ENCODE measurements around the gene ZSCAN9.

The ZSCAN9 gene

DNA sequence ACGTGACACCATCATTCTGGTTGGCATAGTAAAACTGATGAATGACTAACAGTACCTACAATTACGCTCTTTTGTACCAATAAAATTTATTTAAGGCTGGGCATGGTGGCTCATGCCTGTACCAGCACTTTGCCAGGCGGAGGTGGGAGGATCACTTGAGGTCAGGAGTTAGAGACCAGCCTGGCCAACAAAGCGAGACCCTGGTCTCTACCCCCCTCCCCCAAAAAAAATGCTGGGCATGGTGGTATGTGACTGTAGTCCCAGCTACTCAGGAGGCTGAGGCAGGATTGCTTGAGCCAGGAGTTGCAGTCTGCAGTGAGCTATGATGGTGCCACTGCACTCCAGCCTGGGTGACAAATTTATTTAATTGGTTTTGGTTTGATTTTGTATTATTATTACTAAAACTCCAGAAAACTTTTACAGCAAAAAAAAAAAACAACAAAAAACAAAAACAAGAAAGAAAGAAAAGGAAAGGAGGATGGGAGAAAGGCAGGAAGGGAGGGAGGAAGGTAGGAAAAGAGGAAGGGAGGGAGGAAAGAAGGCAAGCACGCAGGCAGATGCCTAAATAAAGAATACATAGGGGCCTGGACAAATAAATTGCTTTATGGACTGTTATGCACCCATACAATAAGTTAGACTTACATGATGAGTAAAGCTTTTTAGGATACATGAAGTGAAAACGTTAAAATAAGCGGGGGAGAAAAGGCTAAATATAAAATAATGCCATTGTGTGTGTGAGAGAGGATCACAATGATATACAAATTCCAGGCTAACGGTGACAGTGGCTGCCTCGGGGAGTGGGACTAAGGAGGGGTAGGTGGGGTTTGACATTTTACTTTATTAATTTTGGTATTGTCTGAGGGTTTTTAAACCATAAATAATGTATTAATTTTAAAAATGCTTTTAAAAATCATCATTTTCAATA lies 682 bp upstream of the ZSCAN9 start:
- no peak for DNase-seq

DNA sequence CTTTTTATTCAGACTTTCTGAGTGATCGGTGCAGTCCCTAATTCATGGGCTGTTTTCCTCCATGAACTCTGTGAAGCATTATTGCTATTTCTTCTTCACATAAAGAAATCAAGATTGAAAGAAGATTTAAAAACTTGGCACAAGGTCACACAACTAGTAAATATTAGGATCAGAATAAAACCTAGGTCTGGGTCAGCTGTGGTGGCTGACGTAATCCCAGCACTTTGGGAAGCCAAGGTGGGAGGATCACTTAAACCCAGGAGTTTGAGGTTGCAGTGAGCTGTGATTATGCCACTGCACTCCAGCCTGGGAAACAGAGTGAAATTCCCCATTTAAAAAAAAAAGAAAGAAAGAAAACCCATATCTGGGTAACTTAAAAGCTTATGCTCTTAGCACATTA lies 1.4 kb downstream of the ZSCAN9 start:
- no peak for DNase-seq

DNA sequence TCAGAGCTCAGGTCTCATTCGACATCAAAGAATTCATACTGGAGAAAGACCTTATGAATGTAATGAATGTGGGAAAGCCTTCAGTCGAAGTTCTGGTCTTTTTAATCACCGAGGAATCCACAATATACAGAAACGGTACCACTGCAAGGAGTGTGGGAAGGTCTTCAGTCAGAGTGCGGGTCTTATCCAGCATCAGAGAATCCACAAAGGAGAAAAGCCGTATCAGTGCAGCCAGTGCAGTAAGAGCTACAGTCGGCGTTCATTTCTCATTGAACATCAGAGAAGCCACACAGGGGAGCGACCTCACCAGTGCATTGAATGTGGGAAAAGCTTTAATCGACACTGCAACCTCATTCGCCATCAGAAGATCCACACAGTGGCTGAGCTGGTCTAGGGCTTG lies 7.7 kb downstream of the ZSCAN9 start:
- DNase-seq, result no peak

DNA sequence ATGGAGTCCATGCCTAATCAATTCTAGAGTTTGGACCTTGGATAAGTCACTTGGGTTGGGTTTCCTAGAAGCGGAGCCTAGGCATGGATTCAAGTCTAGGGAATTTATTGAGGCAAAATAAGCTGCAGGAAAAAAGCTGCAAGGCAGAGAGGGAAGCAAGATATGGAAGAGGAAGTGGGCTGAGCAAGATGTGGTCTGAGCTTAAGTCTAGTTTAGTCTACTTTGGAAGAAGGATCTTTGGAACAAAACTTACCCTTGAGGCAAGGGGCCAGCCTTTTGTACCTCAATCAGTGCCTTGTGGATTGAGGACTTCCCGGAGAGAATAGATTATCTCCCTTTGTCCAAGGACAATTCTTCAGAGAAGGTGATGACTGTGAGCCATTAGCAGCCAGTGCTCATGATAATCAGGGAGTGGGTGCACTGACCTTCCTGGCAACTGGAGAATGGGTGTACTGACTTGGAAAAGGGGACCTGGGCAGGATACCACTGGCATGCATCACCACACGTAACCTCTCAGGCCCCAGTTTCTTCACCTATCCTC lies 10.9 kb downstream of the ZSCAN9 start:
- DNase-seq, result no peak

DNA sequence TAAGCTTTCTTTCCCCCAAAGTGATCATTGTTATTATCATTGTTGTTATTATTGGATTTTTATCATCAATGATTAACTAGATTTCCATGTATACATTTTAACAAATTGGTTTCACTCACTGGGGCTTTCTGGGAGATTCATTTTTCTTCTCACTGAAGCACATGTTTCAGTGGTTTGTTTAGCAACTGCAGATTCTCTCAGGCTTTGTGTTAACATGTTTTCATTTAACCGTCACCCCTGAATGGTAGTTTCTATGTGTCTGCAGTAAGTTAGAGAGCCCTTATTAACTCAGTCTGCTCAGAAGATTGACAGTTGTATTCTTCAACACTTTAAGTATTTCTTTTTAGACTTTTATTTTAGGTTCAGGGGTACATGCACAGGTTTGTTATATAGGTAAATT lies 14.6 kb downstream of the ZSCAN9 start:
- DNase-seq, result no peak

DNA sequence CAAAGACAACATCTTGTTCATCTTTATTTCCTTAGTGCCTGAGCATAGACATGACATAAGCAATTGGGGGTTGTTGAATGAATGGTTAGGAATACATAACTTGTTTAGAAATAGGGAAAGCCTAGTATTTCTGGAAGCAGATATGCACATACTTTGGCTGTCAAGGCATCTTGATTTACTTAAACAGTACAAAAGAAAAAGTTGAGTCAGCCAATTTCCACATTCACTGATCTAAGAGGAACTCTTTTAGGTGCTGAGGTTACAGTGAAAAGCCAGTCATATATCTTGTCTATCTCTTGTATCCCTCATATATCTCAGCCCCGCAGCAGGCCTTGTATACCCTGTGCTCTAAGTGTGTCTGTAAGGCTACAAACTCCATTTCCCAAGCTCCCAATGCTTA lies 15.4 kb downstream of the ZSCAN9 start:
- no peak for DNase-seq

DNA sequence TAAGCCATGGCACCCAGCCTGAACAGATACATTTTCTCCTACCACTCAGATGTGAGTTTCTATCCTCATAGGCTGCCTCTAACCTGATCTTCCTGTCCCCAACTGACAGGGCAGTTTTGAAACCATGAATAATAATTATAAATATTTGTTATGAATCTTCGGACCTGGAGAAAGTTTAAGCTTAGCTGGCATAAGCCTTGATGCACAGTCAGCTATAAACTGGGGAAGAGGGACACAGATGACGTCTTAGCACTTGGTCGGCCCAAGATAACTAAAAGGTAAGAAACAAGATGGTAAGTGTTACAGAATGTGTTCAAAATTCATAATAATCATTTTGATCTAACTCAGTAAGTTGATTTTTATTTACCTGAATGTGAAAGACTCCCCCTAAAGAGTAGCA lies 18.9 kb downstream of the ZSCAN9 start:
- no peak for DNase-seq

DNA sequence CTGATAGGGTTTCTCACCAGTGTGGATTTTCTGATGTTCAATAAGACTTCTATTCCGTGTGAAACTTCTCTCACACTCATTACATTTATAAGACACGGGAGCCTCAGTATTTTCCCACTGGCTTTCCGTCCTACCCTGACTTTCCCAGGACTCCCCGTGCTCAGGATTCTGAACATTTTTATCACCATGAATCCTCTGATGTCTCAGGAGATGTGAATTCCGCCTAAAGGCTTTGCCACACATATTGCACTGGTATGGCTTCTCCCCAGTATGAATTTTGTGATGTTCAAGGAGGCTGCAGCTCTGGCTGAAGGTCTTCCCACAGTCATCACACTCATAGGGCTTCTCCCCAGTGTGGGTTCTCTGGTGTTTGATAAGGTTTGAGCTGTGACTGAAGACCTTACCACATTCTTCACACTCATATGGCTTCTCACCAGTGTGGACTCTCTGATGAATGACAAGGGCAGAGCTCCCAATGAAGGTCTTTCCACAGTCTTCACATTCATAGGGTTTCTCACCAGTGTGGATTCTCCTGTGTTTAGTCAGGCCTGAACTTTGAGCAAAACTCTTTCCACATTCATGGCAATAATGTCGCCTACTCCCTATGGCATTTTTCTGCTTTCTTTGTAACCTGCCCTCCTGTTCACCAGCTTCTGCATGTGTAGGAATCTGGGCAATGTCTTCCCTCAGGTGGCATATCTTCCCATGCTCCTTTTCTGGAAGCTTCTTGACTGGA lies 20.3 kb downstream of the ZSCAN9 start:
- no peak for DNase-seq

DNA sequence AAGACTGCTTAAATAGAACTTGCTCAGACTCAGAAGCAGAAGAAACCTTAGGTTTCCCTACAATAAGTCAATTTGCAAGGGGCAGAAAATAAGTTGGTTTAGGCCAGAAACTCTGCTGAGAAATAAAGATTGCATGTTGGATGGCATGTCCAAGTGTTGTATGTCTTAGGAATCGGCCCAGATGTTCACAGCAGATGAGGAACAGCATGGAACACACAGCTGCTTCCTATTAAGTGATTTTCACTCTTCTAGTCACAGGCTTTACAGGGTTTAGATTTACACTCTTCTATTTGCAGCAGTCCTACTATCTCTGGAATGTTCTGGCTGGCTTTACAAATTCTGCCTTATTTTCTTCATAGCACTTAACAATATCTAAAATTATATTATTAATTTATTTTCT lies 23.8 kb downstream of the ZSCAN9 start:
- DNase-seq, result no peak

DNA sequence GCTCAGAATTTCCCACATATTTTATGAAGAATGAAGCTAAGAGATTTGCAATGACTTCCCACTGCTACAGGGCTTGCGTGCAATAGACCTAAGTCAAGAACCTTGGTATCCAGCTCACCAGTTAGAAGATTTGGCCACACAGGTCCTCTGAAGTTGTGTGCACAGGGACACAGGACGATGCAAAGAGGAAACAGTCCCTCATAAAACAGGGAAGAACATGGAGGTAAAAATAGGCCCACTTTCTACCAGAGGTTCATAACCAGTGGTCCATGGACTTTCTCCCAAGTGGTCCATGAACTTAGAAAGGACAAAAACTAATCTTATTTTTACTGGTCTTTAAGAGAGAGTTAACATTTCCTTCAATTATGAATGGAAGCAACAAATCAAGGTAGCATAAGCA lies 25.7 kb downstream of the ZSCAN9 start:
- no peak for DNase-seq

DNA sequence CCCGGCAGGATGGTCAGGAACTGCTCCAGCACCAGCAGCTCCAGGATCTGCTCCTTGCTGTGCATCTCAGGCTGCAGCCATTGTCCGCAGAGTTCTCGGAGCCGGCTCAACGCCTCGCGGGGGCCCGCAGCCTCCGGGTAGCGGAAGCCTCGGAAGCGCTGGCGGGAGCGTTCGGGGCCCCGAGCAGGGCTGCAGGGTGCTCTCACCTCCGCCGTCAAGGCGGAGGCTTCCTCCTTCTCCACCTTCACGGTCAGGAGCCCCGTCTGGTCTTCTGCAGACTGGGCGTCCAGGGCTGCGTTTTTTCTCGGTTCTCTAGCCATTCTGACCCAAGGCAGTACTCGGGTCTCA lies 26.6 kb downstream of the ZSCAN9 start:
- peak in 1 of 2 experiments; percentile 7 for DNase-seq

DNA sequence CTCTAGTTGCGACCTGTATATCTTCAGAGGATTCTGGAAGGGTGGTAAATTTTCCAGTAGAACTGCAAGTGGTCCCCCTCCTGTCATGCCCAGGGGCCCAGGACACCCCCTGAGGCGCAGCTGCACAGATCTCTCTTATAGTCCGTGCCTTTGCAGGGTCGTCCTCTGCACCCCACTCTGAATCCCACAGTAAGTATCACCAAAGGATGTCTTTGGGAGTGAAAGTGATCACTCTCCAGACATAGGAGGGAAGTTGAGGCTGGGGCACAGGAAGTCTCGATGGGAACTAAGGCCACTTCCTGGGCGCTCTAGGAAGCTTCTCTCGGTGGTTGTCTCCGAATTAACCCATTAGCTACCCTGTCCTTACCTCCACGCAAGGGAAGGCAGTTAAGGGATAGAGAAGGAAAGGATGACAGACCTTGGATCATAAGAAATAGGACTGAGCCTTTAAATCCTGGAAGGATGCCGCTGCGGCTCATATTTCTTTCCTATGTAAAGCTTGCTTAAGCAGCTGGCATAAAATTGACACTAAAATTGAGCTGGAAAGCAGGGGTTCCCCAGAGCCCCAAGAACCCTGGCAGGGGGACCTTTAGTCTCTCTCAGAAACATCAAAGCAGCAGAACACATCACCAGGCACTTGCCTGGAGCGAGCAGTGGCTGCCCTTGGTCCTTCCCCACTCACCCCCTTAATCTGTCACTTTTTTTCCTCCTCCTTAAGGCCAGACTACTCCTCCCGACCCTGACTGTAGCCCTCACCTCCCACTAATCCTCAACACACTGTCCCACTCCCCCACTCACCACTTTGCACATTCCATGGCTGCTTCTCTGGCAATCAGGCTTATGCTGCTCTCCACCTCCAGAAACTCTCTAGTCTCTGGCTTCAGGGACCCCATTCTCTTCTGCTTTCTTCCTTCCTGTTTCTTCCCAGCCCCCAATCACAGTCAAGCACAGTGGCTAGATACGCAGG lies 27.2 kb downstream of the ZSCAN9 start, which contains the start of gene ZKSCAN4:
TSS of gene ZKSCAN4 (minus strand) at position 261 of the 967 bp plus-strand sequence. CDS start 289 bp downstream, outside the sequence.
- peak; percentile 87 to 91 for DNase-seq

DNA sequence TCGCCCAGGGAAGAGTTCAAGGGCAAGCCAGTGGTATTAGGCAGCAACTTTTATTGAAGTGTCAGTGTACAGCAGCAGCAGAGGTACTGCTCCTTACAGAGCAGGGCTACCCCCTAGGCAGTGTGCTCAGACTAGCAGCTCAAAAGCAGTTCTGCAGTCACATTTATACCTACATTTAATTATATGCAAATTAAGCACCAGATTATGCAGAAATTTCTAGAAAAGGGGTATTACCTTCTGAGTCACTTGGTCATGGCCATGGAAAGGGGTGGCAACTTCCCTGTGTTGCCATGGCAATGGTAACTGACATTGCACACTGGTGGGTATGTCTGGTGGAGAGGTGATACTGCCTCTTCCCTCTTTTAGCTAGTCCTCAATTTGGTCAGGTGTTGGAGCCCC lies 29.0 kb downstream of the ZSCAN9 start:
- DNase-seq, result no peak

DNA sequence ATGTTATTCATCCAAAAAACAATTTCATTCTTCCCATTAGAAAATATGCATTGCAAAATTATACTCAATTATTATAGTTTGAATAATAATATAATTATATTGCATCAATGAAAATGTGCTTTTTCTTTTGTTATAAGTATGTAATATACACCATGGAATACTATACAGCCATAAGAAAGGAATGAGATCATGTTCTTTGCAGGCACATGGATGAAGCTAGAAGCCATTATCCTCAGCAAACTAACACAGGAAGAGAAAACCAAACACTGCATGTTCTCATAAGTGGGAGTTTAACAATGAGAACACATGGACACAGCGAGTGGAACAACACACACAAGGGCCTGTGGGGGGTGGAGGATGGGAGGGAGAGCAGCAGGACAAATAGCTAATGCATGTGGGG lies 32.0 kb downstream of the ZSCAN9 start:
- no peak for DNase-seq

DNA sequence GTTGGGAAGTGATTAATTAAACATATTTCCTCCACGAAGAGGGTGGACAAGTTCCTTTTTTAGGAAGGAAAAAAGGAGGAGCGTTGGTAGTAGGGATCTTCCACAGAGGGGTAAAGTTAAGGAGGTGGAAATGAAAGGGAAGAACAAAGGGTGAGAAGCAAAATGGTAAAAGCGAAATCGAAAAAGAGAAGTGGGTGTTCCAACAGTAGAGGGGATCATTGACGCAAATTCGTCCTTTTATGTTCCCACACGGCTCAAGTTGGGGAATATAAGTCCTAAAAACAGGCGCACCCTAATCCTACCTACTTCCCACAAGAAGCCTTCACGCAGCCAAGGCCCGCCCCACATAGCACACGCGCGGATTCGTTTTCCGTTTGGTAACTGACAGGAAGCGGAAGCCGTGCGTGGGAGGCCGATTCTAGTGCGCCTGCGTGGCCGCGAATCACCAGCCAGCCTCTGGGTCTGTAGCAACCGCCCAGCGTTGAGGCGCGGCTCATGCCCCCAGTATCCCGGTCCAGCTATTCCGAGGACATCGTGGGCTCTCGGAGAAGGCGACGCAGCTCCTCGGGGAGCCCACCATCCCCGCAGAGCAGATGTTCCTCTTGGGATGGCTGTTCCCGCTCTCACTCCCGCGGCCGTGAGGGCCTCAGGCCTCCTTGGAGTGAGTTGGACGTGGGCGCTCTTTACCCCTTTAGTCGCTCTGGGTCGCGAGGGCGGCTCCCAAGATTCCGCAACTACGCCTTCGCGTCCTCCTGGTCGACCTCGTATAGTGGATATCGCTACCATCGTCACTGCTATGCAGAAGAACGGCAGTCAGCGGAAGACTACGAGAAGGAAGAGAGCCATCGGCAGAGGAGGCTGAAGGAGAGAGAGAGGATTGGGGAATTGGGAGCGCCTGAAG lies 34.1 kb downstream of the ZSCAN9 start, which contains the start of gene NKAPL:
TSS of gene NKAPL (plus strand) at position 421 of the 901 bp plus-strand sequence. CDS start at position 496, 75 bp downstream.
- DNase-seq, result no peak

DNA sequence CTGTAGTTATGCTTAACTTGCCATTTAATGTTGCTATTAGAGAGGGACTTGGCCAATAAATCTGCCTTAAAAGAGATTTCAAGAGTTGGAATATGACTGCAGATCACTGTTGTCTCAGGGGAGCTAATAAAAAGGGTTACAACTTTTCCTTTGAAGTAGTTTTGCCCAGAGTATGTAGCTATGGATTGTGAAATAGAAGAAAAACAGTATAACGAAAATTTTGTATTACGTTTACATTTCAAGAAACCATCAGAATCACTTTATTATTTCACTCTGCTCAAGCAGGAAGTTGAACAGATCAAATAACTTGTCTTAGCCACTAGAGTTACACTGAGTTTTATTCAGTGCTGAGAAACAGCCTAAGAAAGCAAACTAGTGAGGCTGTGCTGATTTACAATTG lies 38.8 kb downstream of the ZSCAN9 start:
- no peak for DNase-seq

DNA sequence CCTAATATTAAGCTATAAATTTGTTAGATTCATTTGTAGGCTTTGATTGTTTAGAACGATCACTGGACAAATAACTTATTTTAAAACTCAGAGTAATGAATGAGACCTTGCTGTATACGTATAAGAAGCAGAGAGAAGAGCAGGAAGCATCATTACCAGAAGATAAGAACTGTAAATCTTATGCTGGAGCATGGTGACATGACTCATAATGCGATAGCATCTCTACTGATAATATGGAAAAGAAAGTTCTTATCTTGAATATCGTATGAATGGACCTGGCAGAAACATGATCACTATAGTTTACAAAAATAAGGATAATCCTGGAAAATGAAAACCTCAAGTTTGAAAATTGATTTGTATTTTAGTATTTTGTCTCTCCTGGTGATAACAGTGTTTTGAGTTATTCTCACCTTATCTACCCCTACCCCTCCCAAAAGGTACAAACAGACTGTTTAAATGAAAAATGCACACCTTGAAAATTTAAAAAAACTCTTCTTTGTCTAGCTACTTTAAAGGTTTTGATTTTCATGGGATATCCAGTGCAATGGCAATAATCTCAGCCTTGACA lies 39.8 kb downstream of the ZSCAN9 start:
- no peak for DNase-seq

DNA sequence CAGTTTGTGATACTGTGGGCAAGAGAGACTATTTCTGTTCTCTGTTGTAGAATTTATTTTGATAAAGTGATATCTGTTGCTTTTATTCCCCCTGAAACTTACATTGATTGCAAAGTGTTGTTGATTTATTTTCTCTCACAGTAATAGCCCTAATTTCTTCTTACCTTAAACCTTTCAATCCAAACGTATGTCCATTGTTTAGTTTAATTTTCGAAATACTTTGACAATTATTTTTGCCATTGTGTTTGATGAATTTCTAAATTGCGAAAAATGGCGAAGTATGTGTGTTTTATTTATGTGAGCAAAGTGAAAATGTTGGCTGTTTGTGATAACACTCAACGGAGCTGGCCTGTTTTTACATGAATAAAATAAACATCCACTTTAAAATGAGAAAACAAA lies 41.5 kb downstream of the ZSCAN9 start:
- DNase-seq, result no peak

DNA sequence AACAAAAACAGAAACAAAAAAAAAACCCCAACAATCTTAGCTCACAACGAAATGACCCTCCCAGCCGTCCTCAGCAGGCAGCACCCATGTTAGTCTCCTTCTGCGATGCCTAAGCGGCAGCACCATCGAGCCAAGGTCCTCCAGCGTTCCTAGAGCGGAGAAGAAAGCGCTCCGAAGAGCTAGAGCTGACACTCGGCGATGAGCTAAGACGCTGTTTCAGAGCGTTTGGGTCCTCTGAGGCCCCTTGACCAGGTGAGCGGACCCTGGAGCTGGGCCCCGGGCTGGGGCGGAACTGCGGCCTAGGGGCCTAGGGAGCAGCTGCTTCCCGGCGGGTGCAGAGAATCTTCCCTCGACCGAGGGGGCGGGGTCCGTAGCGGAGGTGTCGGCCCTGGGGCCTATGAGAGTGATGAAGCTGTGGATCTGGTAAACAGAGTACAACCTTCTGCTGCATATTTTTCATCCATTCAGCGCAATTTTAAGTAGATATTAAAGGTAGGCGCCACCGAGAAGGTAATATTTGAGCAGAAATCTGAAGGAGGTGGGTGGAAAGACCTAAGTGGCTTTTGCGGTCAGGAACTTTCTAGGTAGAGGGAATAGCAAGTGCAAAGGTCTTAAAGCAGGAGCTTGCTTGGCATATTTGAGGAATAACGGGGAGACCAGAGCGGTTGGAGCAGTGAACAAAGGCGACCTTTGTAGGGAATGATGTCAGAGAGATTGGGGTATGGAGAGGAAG lies 42.1 kb downstream of the ZSCAN9 start, which contains the start of gene ZSCAN26:
TSS of gene ZSCAN26 (plus strand) at position 182 of the 733 bp plus-strand sequence. CDS start 4,777 bp downstream, outside the sequence.
- peak; percentile 77 to 87 for DNase-seq

DNA sequence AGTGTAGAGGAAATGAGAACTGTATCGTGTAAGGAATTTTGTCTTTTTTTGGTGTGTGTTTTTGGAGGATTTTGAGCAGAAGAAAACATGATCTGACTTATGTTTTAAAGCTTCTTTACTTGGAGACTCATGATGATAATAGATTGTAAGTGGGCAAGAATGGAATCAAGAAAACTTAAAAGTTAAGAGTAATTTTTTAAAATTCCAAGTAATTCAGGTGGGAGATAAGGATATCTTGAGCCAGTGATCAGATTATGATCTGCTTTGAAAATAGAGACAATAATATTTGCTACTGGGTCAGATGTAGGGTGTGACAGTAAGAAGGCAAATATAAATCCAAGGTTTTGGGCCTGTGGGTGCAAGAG lies 42.6 kb downstream of the ZSCAN9 start:
- DNase-seq, result no peak
